Measurements from ENCODE around the gene MYBPC2. TPM values are rescaled to one million over a fixed set of nuclear protein-coding genes. Genes with fewer than 3 reads are reported as not detected.

Gene MYBPC2
- total and polyA plus RNA-seq, 9 of the 15 experiments (the other 6 are each of a cell fraction or from before 2014, with no cell fraction given): 0.01 to 0.14 (median 0.04) TPM; not detected in 6

GRCh38 chr19:50383852-50384684 lies 48.6 kb upstream of the MYBPC2 start, which contains the start of gene POLD1 (continued):
- TF ChIP-seq IRF1 (CRISPR knock-in tag; IDR thresholded peaks at IDR 0.05; ENCODE audit: borderline replicate concordance): no peak
- 0 out of 2 replicates have a peak, but pooled peaks have one; percentile 40 for TF ChIP-seq ZNF436 (CRISPR knock-in tag; IDR thresholded peaks at IDR 0.05)
- 0 out of 2 replicates have a peak, but pooled peaks have one; percentile 81 for TF ChIP-seq ILF3 (IDR thresholded peaks at IDR 0.05; ENCODE audit: borderline replicate concordance)
- TF ChIP-seq DEAF1 (CRISPR knock-in tag; IDR thresholded peaks at IDR 0.05): 0 out of 2 replicates have a peak, but pooled peaks have one; percentile 2
- no peak for TF ChIP-seq ILK (tag; IDR thresholded peaks at IDR 0.05; ENCODE audit: borderline replicate concordance, low read depth)
- TF ChIP-seq CTBP1 (IDR thresholded peaks at IDR 0.05; ENCODE audit: borderline replicate concordance): peak; percentile 73; the same call in 1 of the 2 replicates
- TF ChIP-seq TBL1XR1 (IDR thresholded peaks at IDR 0.05; ENCODE audit: low read length in 2 of 2): peak in 1 of 2 experiments; percentile 32; a peak in 1 of 4 replicates
- TF ChIP-seq NR4A1 (CRISPR knock-in tag; IDR thresholded peaks at IDR 0.05): peak; percentile 62; the same call in 1 of the 2 replicates
- 0 out of 2 replicates have a peak, but pooled peaks have one; percentile 5 for TF ChIP-seq NR4A1 (tag; IDR thresholded peaks at IDR 0.05)
- TF ChIP-seq TAF7 (tag; IDR thresholded peaks at IDR 0.05): no peak
- TF ChIP-seq SIN3B (IDR thresholded peaks at IDR 0.05; ENCODE audit: low read depth): peak; percentile 64
- TF ChIP-seq ZNF639 (CRISPR knock-in tag; conservative IDR thresholded peaks at IDR 0.05 in 1 of 2, IDR thresholded peaks at IDR 0.05 in 1 of 2): no peak
- no peak for TF ChIP-seq PHF21A (IDR thresholded peaks at IDR 0.05; ENCODE audit: borderline replicate concordance, low read depth)
- TF ChIP-seq RBM22 (IDR thresholded peaks at IDR 0.05; ENCODE audit: low read depth, low read length, poor library complexity, severe bottlenecking): peak; percentile 58
- TF ChIP-seq SREBF1 (IDR thresholded peaks at IDR 0.05; ENCODE audit: borderline replicate concordance, low read depth, low read length): no peak
- TF ChIP-seq PTBP1 (IDR thresholded peaks at IDR 0.05; ENCODE audit: low read depth, low read length): no peak
- no peak for TF ChIP-seq NR0B1 (IDR thresholded peaks at IDR 0.05; ENCODE audit: partially characterized antibody)
- TF ChIP-seq MEIS2 (IDR thresholded peaks at IDR 0.05; ENCODE audit: partially characterized antibody): peak; percentile 74
- TF ChIP-seq MYC (IDR thresholded peaks at IDR 0.05; ENCODE audit: low read depth, low read length): peak; percentile 90
- TF ChIP-seq MYC (CRISPR knock-in tag; IDR thresholded peaks at IDR 0.05; ENCODE audit: borderline replicate concordance, low read depth): peak; percentile 72; the same call in 1 of the 2 replicates
- TF ChIP-seq ZNF551 (CRISPR knock-in tag; IDR thresholded peaks at IDR 0.05): no peak

All from K562 (cell line).